GM12801 (cell line): ENCODE measurements around the gene EMILIN1.

Source experiments
- CTCF ChIP-seq: IDR thresholded peaks from one replicate; pipeline ENCODE4 v1.5.1; 2011; ENCODE audit warnings: control low read depth; ENCODE audit not compliant: insufficient read length; ENCODE audit errors: extremely low read depth

Gene EMILIN1

GRCh38 chr2:27083410-27084296 is 5.2 kb downstream of the EMILIN1 start:
- no peak for TF ChIP-seq CTCF

- TF ChIP-seq CTCF: no peak
These were observed 6.1 kb downstream of the EMILIN1 start for GRCh38 chr2:27084297-27085061.

- no peak for TF ChIP-seq CTCF
These were observed 6.8 kb downstream of the EMILIN1 start for GRCh38 chr2:27085062-27085672.

- no peak for TF ChIP-seq CTCF
These were observed 7.3 kb downstream of the EMILIN1 start for GRCh38 chr2:27085673-27086089.

- TF ChIP-seq CTCF: no peak
These were observed 7.8 kb downstream of the EMILIN1 start for GRCh38 chr2:27086090-27086723.

GRCh38 chr2:27086724-27087593 is 8.5 kb downstream of the EMILIN1 start, which contains the start of gene KHK:
KHK (plus strand) TSS chr2:27086772; CDS start chr2:27087260, 488 bp downstream.
- no peak for TF ChIP-seq CTCF
